ENCODE results near the gene TSSC4. TPM values are rescaled to one million over a fixed set of nuclear protein-coding genes. Genes with fewer than 3 reads are reported as not detected.

The TSSC4 gene
- total RNA-seq, 1 donor from 2014 or later = 70.0 TPM

DNA sequence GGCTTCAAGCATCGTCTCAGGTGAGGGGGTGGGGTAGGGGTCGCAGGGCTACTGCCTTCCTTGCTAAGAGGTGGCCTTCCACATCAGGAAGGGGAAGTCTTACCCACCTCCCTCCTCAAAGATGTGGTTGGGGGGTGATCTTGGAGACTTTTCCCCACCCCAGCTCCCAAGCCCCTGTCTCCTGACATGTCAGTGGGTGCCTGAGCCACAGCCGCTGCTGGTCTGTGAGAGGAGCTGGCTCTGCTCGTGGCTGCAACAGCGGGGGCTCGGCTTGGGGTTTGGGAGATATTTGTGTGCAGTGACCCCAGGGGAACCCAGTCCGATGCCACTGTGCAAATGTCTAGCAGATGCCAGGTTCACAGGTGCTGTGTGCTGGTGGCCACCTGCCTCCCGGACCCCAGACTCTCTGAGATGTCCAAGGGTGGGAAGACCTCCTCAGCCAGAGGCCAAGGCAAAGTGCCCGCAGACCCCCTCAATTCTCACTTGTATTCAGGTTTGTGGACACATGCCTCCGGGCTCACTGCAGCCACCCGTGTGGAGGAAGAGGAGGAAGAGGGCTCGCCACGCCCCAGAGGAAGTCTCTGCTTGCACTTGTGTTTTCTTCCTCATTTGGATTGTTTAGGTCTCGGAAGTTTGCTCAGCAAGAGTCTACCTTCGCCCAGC is 46.2 kb downstream of the TSSC4 start:
- TF ChIP-seq EZH2 (IDR thresholded peaks at IDR 0.05; ENCODE audit: insufficient read depth, low read length) = no peak
- TF ChIP-seq, protein P1, sequence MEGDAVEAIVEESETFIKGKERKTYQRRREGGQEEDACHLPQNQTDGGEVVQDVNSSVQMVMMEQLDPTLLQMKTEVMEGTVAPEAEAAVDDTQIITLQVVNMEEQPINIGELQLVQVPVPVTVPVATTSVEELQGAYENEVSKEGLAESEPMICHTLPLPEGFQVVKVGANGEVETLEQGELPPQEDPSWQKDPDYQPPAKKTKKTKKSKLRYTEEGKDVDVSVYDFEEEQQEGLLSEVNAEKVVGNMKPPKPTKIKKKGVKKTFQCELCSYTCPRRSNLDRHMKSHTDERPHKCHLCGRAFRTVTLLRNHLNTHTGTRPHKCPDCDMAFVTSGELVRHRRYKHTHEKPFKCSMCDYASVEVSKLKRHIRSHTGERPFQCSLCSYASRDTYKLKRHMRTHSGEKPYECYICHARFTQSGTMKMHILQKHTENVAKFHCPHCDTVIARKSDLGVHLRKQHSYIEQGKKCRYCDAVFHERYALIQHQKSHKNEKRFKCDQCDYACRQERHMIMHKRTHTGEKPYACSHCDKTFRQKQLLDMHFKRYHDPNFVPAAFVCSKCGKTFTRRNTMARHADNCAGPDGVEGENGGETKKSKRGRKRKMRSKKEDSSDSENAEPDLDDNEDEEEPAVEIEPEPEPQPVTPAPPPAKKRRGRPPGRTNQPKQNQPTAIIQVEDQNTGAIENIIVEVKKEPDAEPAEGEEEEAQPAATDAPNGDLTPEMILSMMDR (IDR thresholded peaks at IDR 0.05; ENCODE audit: insufficient read depth, low read depth, low read length) = no peak
- Histone ChIP-seq H2AFZ (ENCODE audit: low read depth, low read length) (no peak overlapping the region), H3K4me3 (ENCODE audit: insufficient read depth, low read depth, low read length) (no peak overlapping the region), H3K36me3 (ENCODE audit: insufficient read depth, low read length) (no peaks in the 10 kb centered on the region), H3K79me2 (ENCODE audit: insufficient read depth, low read length) (no peaks in the 10 kb centered on the region), H3K4me2 (ENCODE audit: low read length) (no peak overlapping the region), H3K4me1 (ENCODE audit: insufficient read depth, low read length) (no peaks in the 10 kb centered on the region), H3K27ac (ENCODE audit: low read depth, low read length) (no peak overlapping the region), H3K9me3 (ENCODE audit: insufficient read depth, low read depth, low read length) (peaks cover 10% of the 10 kb centered on the region), H3K9ac (ENCODE audit: low read length) (no peak overlapping the region), H4K20me1 (ENCODE audit: insufficient read depth, low read length) (no peaks in the 10 kb centered on the region), H3K27me3 (ENCODE audit: insufficient read depth, low read length) (peaks cover 25% of the 10 kb centered on the region)
- H3K4me3 Mint-ChIP-seq (ENCODE audit: unreplicated experiment) = no peak overlapping the region
- no peak for FAIRE-seq
- peaks cover 72% of the 10 kb centered on the region for H3K27me3 Mint-ChIP-seq (ENCODE audit: low read depth, unreplicated experiment)
- no peak for DNase-seq (ENCODE audit: low read depth)
- H3K9me3 Mint-ChIP-seq (ENCODE audit: unreplicated experiment) = peaks cover 7% of the 10 kb centered on the region
- H3K4me1 Mint-ChIP-seq (ENCODE audit: low read depth, unreplicated experiment) = no peaks in the 10 kb centered on the region
- no peak overlapping the region for H3K27ac Mint-ChIP-seq (ENCODE audit: unreplicated experiment)
- no peaks in the 10 kb centered on the region for H3K36me3 Mint-ChIP-seq (ENCODE audit: low read depth, unreplicated experiment)

DNA sequence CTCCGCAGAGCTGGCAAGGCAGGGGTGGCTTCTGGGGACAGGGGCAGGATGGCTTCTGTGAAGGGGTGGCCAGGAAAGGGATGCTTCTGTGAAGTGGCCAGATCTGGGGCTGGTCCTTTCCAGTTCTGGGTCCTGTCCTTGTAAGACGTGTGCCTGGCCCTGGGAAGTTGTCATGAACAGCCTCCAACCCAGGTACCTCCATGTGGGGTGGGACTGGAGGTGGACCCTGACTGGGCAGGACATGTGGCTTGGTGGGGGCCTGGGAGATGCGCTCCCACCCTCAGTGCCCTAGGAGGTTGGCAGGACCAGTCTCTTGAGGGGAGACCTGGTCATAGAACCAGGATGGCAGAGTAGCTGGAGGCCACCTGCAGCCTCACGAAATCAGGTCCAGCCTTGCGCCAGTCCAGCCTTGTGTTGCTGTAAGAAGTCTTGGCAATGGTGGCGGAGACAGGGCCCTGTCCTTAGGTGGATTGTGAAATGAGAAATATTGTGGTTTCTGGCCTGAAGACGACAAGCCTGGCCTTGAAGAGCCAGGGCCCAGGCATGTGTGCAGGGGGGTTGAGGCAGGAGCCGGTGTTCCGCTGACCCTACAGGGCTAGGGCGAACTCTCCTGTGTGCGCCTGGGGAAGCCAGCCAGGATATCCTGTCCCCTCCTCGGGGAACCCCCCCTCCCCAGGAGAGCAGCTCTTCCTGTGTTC is 46.9 kb downstream of the TSSC4 start:
- Histone ChIP-seq H3K4me2 (ENCODE audit: low read length) (no peak overlapping the region), H3K4me1 (ENCODE audit: insufficient read depth, low read length) (no peaks in the 10 kb centered on the region), H3K79me2 (ENCODE audit: insufficient read depth, low read length) (no peaks in the 10 kb centered on the region), H3K27ac (ENCODE audit: low read depth, low read length) (no peak overlapping the region), H4K20me1 (ENCODE audit: insufficient read depth, low read length) (no peaks in the 10 kb centered on the region), H2AFZ (ENCODE audit: low read depth, low read length) (no peak overlapping the region), H3K9me3 (ENCODE audit: insufficient read depth, low read depth, low read length) (peaks cover 10% of the 10 kb centered on the region), H3K4me3 (ENCODE audit: insufficient read depth, low read depth, low read length) (no peak overlapping the region), H3K9ac (ENCODE audit: low read length) (no peak overlapping the region), H3K36me3 (ENCODE audit: insufficient read depth, low read length) (no peaks in the 10 kb centered on the region), H3K27me3 (ENCODE audit: insufficient read depth, low read length) (peaks cover 26% of the 10 kb centered on the region)
- no peak for TF ChIP-seq EZH2 (IDR thresholded peaks at IDR 0.05; ENCODE audit: insufficient read depth, low read length)
- TF ChIP-seq, protein P1 (IDR thresholded peaks at IDR 0.05; ENCODE audit: insufficient read depth, low read depth, low read length) = no peak
- no peak for FAIRE-seq
- Mint-ChIP-seq H3K27ac (ENCODE audit: unreplicated experiment) (no peak overlapping the region), H3K36me3 (ENCODE audit: low read depth, unreplicated experiment) (no peaks in the 10 kb centered on the region), H3K4me3 (ENCODE audit: unreplicated experiment) (no peak overlapping the region), H3K9me3 (ENCODE audit: unreplicated experiment) (peaks cover 7% of the 10 kb centered on the region), H3K4me1 (ENCODE audit: low read depth, unreplicated experiment) (no peaks in the 10 kb centered on the region), H3K27me3 (ENCODE audit: low read depth, unreplicated experiment) (peaks cover 72% of the 10 kb centered on the region)
- no peak for DNase-seq (ENCODE audit: low read depth)
